GM10266 (cell line): Measurements from ENCODE around the gene ATF7.

Source experiments
- DNase-seq: peaks from one replicate; pipeline ENCODE4 v3.0.0; 2012; ENCODE audit errors: extremely low spot score
- TF ChIP-seq, protein P1 (sequence below): IDR thresholded peaks from 2 replicates; pipeline ENCODE4 v1.5.1; 2012; ENCODE audit warnings: mild to moderate bottlenecking, low read depth; ENCODE audit not compliant: control insufficient read depth, insufficient read depth; ENCODE audit errors: missing control alignments

The ATF7 gene

DNA sequence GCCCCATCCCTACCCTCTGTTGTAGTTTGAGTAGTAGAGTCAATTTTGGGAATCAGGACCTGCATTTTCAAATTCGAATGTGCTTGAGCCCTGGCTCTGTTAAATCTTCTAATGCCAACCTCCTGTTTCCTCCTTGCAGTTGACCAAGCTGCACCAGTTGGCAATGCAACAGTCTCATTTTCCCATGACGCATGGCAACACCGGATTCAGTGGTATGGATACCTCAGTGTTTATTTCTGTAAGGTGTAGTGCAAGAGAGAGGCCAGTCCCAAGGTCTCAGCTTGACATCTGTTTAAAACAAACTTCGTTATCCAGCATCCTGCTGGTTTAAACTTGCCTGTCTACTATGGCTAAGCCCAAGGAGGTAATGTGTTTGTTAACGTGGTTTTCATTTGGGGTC lies 159.1 kb downstream of the ATF7 start:
- TF ChIP-seq, protein P1, sequence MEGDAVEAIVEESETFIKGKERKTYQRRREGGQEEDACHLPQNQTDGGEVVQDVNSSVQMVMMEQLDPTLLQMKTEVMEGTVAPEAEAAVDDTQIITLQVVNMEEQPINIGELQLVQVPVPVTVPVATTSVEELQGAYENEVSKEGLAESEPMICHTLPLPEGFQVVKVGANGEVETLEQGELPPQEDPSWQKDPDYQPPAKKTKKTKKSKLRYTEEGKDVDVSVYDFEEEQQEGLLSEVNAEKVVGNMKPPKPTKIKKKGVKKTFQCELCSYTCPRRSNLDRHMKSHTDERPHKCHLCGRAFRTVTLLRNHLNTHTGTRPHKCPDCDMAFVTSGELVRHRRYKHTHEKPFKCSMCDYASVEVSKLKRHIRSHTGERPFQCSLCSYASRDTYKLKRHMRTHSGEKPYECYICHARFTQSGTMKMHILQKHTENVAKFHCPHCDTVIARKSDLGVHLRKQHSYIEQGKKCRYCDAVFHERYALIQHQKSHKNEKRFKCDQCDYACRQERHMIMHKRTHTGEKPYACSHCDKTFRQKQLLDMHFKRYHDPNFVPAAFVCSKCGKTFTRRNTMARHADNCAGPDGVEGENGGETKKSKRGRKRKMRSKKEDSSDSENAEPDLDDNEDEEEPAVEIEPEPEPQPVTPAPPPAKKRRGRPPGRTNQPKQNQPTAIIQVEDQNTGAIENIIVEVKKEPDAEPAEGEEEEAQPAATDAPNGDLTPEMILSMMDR, result no peak
- DNase-seq, result no peak

DNA sequence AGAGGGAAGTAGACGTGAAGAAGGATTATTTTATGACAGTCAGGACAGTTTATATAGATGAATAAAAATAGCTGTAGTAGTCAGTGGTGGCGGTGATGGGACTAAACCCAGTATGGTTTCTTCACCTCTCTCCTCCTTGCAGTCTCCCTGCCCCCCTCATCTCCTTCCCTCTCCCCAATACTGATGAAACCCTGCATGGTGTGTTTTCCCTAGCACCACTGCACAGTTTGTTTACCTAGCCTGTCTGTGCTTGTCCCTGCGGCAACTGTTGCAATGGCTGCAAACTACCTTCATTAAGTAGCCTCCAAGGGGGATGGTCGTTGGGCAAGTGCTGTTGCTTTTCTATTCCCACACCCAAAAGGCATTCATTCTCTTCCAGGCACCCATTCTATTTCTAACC lies 159.5 kb downstream of the ATF7 start:
- DNase-seq, result no peak

DNA sequence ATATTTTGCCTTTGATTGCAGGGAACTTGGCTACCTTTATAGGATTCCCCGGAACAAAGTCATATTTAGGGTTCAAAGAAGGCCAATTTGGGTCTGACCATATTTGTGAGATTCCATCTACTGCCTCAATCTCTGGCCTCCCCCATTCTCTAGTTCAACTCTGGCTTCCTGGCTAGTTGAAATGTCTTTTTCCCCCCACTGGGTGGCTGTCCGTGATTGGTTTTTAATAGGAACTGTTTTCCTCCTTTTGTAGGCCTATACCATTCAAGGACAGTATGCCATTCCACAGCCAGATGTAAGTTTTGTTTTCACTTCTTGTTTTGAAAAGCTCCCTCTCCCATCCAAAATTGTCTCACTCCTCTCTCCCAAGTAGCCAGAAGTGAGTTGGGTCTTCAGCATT lies 160.5 kb downstream of the ATF7 start:
- DNase-seq, result no peak
- TF ChIP-seq, protein P1, result no peak

More for the DNA sequence above, 159.5 kb downstream of the ATF7 start:
- TF ChIP-seq, protein P1, result no peak

DNA sequence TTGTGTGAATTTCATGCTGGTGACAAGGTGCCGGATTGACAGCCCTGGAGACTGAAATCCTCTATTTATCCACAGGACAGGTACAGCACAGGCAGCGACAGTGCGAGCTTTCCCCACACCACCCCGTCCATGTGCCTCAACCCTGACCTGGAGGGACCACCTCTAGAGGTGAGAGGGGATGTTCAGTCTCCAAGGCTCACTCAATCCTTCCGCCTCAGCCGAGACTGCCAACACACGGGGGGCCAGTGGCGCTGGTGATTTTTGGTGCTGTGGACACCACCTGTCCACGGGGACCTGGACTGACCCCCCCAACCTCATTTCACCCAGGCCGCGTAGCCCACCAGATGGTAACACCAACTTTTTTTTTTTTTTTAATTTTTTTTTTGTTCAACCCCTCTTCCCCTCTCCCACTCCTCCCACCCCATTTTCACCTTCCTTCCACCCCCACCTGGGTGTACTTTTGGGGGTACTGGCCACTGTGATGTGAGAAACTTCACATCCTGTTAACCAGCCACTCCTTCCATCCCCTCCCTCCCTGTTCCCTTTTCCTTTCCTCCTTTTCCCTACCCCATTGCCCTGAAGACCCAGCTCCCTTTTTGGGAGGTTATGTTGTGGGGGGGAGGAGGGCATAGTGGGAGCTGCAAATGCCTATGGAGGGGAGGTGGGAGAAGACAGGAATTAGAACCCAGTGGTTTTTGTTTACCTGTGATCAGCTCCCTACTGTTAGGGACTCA lies 161.3 kb downstream of the ATF7 start:
- no peak for DNase-seq
- TF ChIP-seq, protein P1, result no peak

DNA sequence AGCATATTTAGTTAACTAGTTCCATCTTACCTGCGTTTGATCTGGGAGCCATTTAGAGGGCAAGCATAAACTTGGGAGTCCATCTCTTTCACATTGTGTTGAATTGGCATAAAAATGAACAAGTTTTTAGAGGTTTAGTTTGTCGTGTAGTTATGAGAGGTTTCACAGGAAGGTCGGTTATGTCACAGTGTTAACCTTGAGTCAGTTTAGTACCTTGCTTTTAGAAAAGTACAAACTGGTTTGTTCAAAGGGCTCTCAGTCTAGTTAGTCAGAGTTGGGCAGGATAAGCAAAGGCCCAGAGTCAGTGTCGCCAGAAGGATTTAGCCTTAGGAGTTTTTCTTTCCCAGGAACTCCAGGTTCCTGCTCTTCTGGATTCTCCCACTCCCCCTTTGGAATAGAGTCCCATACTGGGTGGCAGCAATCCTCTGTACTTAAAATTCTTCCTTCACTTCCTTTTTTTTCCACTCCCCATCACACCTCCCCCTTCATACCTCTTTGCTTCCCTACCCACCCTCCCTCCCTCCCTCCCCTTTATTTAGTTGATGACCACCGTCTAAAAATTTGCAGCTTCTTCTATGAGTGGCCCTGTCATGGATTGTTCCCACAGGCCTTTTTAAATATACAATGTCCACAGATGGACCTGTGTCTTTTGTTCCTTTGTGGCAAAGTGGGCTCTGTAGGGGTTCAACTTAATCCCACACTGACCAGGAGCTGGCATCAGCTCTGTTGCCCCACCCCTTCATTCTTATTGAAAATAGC lies 162.2 kb downstream of the ATF7 start:
- no peak for DNase-seq
- TF ChIP-seq, protein P1, result no peak

DNA sequence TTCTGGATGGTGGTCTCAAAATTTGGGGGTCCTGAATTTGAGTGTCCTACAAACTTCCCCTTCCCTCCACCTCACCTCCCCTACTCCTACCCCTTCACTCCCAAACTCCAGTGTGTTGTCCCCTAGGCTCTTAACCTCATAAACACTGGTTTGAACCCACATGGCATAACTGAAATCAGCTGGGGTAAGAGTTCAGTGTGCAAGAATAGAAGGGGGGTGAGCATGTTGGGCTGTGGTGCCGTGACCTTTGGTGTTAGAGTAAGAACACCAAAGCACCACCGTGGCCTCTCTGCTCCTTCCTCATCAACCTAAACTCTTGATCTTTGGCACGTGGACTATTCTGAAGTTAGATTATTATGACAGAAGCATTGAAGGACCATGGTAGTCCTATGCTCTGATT lies 163.2 kb downstream of the ATF7 start:
- no peak for DNase-seq
- TF ChIP-seq, protein P1, result no peak

DNA sequence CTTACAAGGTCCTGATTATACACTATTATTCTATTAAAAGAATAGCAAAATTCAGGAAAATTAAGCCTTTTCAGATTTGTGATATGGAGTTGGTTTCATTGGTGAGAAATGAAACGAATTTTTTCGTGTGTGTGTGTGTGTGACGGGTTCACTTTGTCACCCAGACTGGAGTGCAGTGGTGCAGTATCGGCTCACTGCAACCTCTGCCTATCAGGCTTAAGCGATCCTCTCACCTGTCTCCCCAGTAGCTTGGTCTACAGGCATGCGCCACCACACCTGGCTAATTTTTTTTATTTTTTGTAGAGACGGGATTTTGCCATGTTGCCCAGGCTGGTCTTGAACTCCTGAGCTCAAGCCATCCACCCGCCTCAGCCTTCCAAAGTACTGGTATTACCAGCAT lies 164.6 kb downstream of the ATF7 start:
- no peak for DNase-seq
- TF ChIP-seq, protein P1, result no peak
